GM15510 (cell line): ENCODE data around the gene MAP2.

Experiments used
- POLR2A ChIP-seq: IDR thresholded peaks from 3 replicates; pipeline ENCODE4 v1.6.1; 2011; ENCODE audit warnings: borderline replicate concordance; ENCODE audit not compliant: insufficient read length; ENCODE audit errors: extremely low read depth

The MAP2 gene

GRCh38 chr2:209696836-209697711, 273.2 kb downstream of the MAP2 start:
- TF ChIP-seq POLR2A = no peak

- TF ChIP-seq POLR2A = no peak
These were observed 278.9 kb downstream of the MAP2 start for GRCh38 chr2:209702775-209703174.

GRCh38 chr2:209713219-209713618, 289.4 kb downstream of the MAP2 start:
- TF ChIP-seq POLR2A = no peak

GRCh38 chr2:209719034-209719433, 295.2 kb downstream of the MAP2 start:
- TF ChIP-seq POLR2A = no peak

- TF ChIP-seq POLR2A = no peak
These were observed 297.6 kb downstream of the MAP2 start for GRCh38 chr2:209721497-209721896.

GRCh38 chr2:209726311-209726710, 302.5 kb downstream of the MAP2 start:
- no peak for TF ChIP-seq POLR2A

- TF ChIP-seq POLR2A = no peak
These were observed 303.2 kb downstream of the MAP2 start for GRCh38 chr2:209727077-209727476.

- TF ChIP-seq POLR2A = no peak
These were observed 311.0 kb downstream of the MAP2 start for GRCh38 chr2:209734805-209735204.

- TF ChIP-seq POLR2A = no peak
These were observed 318.1 kb downstream of the MAP2 start for GRCh38 chr2:209741953-209742352.

GRCh38 chr2:209753020-209753419, 329.2 kb downstream of the MAP2 start:
- TF ChIP-seq POLR2A = no peak

GRCh38 chr2:209757163-209757562, 333.3 kb downstream of the MAP2 start:
- no peak for TF ChIP-seq POLR2A

- no peak for TF ChIP-seq POLR2A
These were observed 337.7 kb downstream of the MAP2 start for GRCh38 chr2:209761566-209761965.

GRCh38 chr2:209762563-209762962, 338.7 kb downstream of the MAP2 start:
- TF ChIP-seq POLR2A = no peak

- no peak for TF ChIP-seq POLR2A
These were observed 339.3 kb downstream of the MAP2 start for GRCh38 chr2:209763106-209763505.

GRCh38 chr2:209766613-209767012, 342.8 kb downstream of the MAP2 start:
- TF ChIP-seq POLR2A = no peak

GRCh38 chr2:209767316-209767715, 343.5 kb downstream of the MAP2 start:
- no peak for TF ChIP-seq POLR2A

- TF ChIP-seq POLR2A = no peak
These were observed 344.7 kb downstream of the MAP2 start for GRCh38 chr2:209768557-209768956.

- no peak for TF ChIP-seq POLR2A
These were observed 347.8 kb downstream of the MAP2 start, which contains the start of gene UNC80 for GRCh38 chr2:209771474-209772289. Gene UNC80 (plus strand): TSS chr2:209771832. CDS start chr2:209772073, 241 bp downstream.
